Loucy (cell line): ENCODE results near the gene RBM17.
A peak's percentile ranks its signal among the peaks of the same experiment; 100 is the strongest.

Experiments used
- H2AFZ ChIP-seq: fragments of 200-600 bp; sonication (generic); 2 replicates; pipeline ENCODE4 v1.6.0; 2016; ENCODE audit warnings: antibody characterized with exemption, mild to moderate bottlenecking, low read length, moderate library complexity
- H3F3A ChIP-seq: fragments of 200-600 bp; 2 replicates; pipeline ENCODE4 v1.6.0; 2016; ENCODE audit warnings: antibody characterized with exemption, low read depth, mild to moderate bottlenecking
- H3K27me3 ChIP-seq: fragments of 200-600 bp; sonication (generic); 2 replicates; pipeline ENCODE4 v1.6.1; 2014; ENCODE audit warnings: low read length, mild to moderate bottlenecking; ENCODE audit not compliant: insufficient read depth, poor library complexity, severe bottlenecking
- H3K36me3 ChIP-seq: fragments of 200-600 bp; sonication (generic); 2 replicates; pipeline ENCODE4 v1.6.1; 2016; ENCODE audit warnings: low read length; ENCODE audit not compliant: insufficient read depth
- H3K4me1 ChIP-seq: fragments of 200-600 bp; sonication (generic); 2 replicates; pipeline ENCODE4 v1.5.1; 2014; ENCODE audit warnings: low read length, mild to moderate bottlenecking; ENCODE audit not compliant: insufficient read depth, poor library complexity, severe bottlenecking
- H3K4me2 ChIP-seq: fragments of 200-600 bp; sonication (generic); 2 replicates; pipeline ENCODE4 v1.6.0; 2014; ENCODE audit warnings: antibody characterized with exemption, low read length, low read depth, mild to moderate bottlenecking; ENCODE audit not compliant: poor library complexity, severe bottlenecking
- H3K4me3 ChIP-seq: fragments of 200-600 bp; sonication (generic); 2 replicates; pipeline ENCODE4 v1.5.1; 2014; ENCODE audit warnings: low read length, mild to moderate bottlenecking, mixed read lengths; ENCODE audit not compliant: poor library complexity, severe bottlenecking
- H3K79me2 ChIP-seq: fragments of 200-600 bp; sonication (generic); 2 replicates; pipeline ENCODE4 v1.6.1; 2014; ENCODE audit warnings: low read length; ENCODE audit not compliant: insufficient read depth
- H3K9ac ChIP-seq: fragments of 200-600 bp; sonication (generic); 2 replicates; pipeline ENCODE4 v1.6.0; 2014; ENCODE audit warnings: mild to moderate bottlenecking, low read depth, low read length, moderate library complexity; ENCODE audit not compliant: poor library complexity, severe bottlenecking
- H3K9me2 ChIP-seq: fragments of 200-600 bp; sonication (generic); replicated peaks from 2 replicates; pipeline ENCODE4 v1.6.1; 2016; ENCODE audit warnings: low read depth, low read length, mixed read lengths
- H3K9me3 ChIP-seq: fragments of 200-600 bp; sonication (generic); 2 replicates; pipeline ENCODE4 v1.6.1; 2014; ENCODE audit warnings: mild to moderate bottlenecking, antibody characterized with exemption, low read length, low read depth; ENCODE audit not compliant: insufficient read depth
- H4K20me1 ChIP-seq: fragments of 200-600 bp; sonication (generic); 2 replicates; pipeline ENCODE4 v1.6.0; 2014; ENCODE audit warnings: antibody characterized with exemption, low read length, mild to moderate bottlenecking; ENCODE audit not compliant: insufficient read depth, poor library complexity, severe bottlenecking
- CTCF ChIP-seq: fragments of 200-600 bp; sonication (generic); conservative IDR thresholded peaks from 2 replicates; pipeline ENCODE4 v1.5.1; 2014; ENCODE audit warnings: mild to moderate bottlenecking, antibody characterized with exemption, low read length
- EZH2phosphoT487 ChIP-seq: fragments of 200-600 bp; IDR thresholded peaks from 2 replicates; pipeline ENCODE4 v1.6.1; 2018; ENCODE audit warnings: antibody characterized with exemption, mild to moderate bottlenecking, moderate library complexity, borderline replicate concordance

The RBM17 gene

DNA sequence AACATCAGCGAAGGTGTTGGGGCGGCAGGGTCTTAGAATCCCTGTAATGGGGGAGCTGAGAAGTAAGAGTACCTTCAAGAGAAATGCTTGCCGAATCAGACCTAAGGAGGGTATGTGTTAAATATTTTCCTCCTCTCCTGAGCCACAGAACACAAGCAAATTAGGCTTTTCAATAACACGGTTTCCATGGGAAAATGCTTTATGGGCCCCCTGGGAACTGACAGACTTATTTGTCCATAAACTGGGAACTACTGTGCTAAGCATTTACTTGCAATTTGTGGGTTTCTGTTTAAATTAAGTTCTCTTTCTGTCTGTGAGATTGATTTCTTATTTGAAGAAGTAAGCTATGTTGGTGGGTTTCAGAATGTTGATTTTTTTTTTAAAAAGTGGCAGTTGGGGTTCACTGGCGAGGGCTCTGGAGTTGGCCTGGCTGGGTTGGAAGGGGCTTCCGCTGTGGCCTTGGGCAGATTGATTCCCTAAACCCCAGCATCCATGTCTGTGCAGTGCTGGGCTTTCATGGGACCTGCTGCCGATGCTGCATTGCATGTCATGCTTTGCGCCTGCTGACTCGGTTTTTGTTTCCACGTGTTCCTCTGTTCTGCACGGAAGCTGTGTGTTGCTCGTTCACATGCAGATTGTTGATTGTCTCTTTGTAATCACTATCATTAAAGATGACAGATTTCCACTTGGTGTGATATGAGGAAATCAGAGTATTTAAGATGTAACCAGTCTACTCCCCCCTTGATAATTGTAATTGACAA lies 7.2 kb downstream of the RBM17 start:
- Histone ChIP-seq H3K36me3 (peaks cover 37% of the 10 kb centered on the region; the same call in 1 of the 2 replicates), H3K4me1 (peaks cover 41% of the 10 kb centered on the region), H3K4me2 (peak overlapping the region; percentile 36), H3K27me3 (no peaks in the 10 kb centered on the region), H3F3A (no peaks in the 10 kb centered on the region), H3K4me3 (no peak overlapping the region), H4K20me1 (peaks cover 70% of the 10 kb centered on the region), H2AFZ (no peak overlapping the region), H3K79me2 (peaks cover 96% of the 10 kb centered on the region), H3K9ac (peak overlapping the region; percentile 32), H3K9me3 (no peaks in the 10 kb centered on the region), H3K9me2 (no peaks in the 10 kb centered on the region)
- no peak for TF ChIP-seq CTCF
- no peak for TF ChIP-seq EZH2phosphoT487

DNA sequence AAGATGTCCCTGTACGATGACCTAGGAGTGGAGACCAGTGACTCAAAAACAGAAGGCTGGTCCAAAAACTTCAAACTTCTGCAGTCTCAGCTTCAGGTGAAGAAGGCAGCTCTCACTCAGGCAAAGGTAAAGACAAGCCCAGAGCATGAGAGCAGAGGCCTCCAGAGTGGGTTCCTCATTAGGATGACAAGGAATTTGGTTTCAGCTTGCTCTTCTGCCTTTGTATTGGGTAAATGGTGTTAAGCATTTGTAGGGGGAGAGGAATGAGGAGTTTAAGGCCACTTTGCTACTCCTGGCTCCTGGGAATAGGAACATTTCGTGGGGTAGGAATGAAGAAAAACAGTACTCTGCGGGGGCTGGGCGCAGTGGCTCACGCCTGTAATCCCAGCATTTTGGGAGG lies 8.2 kb downstream of the RBM17 start:
- peaks cover 63% of the 10 kb centered on the region for H4K20me1 ChIP-seq
- H3K4me2 ChIP-seq = no peak overlapping the region
- H3K79me2 ChIP-seq = peaks cover 96% of the 10 kb centered on the region
- H3K9me2 ChIP-seq = no peaks in the 10 kb centered on the region
- H3K27me3 ChIP-seq = no peaks in the 10 kb centered on the region
- no peaks in the 10 kb centered on the region for H3K9me3 ChIP-seq
- no peak overlapping the region for H3K4me3 ChIP-seq
- H3K9ac ChIP-seq = no peak overlapping the region
- TF ChIP-seq CTCF (no peak), EZH2phosphoT487 (no peak)
- H3F3A ChIP-seq = no peaks in the 10 kb centered on the region
- no peak overlapping the region for H2AFZ ChIP-seq
- peaks cover 30% of the 10 kb centered on the region for H3K4me1 ChIP-seq
- peaks cover 47% of the 10 kb centered on the region; the same call in 1 of the 2 replicates for H3K36me3 ChIP-seq

- no peak for TF ChIP-seq CTCF
Observed at GRCh38 chr10:6098156-6098555, 9.3 kb downstream of the RBM17 start.

More at GRCh38 chr10:6098156-6098555, 9.3 kb downstream of the RBM17 start:
- Histone ChIP-seq H3K9me2 (no peaks in the 10 kb centered on the region), H3K27me3 (no peaks in the 10 kb centered on the region), H3K4me3 (no peak overlapping the region), H2AFZ (no peak overlapping the region), H3K4me2 (no peak overlapping the region), H3K4me1 (peaks cover 19% of the 10 kb centered on the region), H3F3A (no peaks in the 10 kb centered on the region), H4K20me1 (peaks cover 57% of the 10 kb centered on the region), H3K9ac (no peak overlapping the region), H3K36me3 (peaks cover 58% of the 10 kb centered on the region; the same call in 1 of the 2 replicates), H3K79me2 (peaks cover 96% of the 10 kb centered on the region), H3K9me3 (no peaks in the 10 kb centered on the region)
